ENCODE data around the gene PHACTR3.

The PHACTR3 gene

GRCh38 chr20:59770270-59770669 lies 165.9 kb downstream of the PHACTR3 start:
- DNase-seq: no peak

GRCh38 chr20:59770851-59771250 lies 166.5 kb downstream of the PHACTR3 start:
- no peak for DNase-seq

GRCh38 chr20:59771506-59772372 lies 167.4 kb downstream of the PHACTR3 start:
- no peak for DNase-seq

DNA sequence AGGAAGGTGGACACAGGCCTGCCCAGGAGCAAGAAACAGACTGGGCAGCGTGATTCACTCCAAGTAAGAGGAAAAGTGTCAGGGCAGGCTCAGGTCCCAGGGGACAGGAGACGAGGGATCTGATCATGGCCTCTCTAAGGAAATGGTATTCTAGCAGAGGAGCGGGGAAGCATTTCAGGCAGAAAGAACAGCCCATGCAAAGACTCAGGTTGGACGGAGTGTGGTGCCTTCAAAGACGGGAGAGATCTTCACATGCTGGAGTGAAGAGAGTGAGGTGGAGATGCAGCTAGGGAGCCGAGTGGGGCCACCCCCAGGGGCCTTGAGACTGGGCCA lies 168.0 kb downstream of the PHACTR3 start:
- DNase-seq: no peak

DNA sequence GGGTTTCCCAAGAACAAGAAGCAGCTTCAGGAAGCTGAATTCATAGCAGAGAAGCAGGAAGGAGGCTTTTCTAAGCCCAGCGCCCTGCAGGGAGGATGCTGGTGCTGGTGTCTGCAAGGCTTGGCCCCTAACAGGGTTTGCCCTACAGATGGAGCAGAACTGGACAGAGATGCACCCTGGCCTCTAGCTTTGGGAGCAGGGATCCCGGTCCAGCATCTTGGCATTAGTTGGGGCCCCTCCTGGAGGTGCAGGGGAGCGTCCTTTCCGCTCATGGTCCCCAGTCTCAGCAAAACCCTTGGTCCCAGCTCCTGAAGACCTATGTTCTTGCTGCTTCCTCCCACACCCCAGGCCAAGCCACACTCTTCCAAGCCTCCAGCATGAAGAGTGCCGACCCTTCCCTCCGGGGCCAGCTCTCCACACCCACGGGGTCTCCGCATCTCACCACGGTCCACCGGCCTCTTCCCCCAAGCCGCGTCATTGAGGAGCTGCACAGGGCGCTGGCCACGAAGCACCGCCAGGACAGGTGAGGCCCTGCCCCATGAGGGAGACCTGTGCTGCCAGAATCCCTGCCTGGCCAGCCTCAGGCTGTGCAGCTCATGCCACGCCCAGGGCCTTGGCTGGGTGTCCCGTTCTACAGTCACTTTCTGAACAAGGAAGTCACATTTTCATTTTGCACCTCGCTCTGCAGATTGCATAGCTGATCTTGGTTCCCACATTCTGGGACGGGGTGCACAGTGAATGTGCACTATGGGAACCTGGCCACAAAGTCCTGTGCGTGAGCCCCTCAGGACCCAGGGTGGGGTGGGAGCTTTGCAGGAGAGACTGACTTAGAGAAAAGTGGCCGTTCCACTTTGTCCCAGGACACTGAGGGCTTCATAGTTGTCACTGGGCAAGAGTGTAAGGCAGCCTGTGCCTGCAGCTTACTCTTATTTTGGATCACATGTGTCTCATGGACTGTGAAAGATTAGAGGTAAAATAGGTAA lies 168.9 kb downstream of the PHACTR3 start:
- no peak for DNase-seq

DNA sequence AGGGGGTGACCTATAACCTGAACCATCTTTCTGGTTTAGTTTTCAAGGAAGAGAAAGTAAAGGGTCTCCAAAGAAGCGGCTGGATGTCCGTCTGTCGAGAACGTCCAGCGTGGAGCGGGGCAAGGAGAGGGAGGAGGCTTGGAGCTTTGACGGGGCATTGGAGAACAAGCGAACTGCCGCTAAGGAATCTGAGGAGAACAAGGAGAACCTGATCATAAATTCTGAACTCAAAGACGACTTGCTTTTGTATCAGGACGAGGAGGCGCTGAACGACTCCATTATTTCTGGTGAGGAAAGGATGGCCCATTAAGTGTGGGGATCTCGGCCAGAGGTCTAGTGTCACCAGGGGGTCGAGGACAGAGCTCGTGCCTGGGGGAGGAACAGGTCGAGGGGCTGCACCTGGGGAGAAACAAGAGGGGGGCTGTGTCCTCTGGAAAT lies 169.9 kb downstream of the PHACTR3 start:
- DNase-seq: no peak

GRCh38 chr20:59774921-59775686 lies 170.8 kb downstream of the PHACTR3 start:
- DNase-seq: no peak

DNA sequence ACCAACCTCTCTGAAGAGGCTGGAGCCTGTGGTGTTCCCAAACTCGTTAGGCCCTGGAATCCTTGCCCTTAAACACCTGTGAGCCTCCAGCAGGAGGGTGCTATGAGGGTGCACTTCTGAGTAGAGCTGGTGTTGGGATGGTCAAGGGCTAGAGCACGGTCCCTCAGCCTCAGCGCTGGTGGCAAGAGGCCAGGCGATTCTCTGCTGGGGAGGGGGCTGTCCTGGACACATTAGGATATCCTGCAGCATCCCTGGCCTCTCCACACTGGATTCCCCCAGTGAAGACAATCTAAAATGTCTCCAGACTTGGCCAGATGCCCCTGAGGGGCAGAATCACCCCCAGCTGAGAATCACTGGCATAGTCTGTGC lies 171.3 kb downstream of the PHACTR3 start:
- no peak for DNase-seq

DNA sequence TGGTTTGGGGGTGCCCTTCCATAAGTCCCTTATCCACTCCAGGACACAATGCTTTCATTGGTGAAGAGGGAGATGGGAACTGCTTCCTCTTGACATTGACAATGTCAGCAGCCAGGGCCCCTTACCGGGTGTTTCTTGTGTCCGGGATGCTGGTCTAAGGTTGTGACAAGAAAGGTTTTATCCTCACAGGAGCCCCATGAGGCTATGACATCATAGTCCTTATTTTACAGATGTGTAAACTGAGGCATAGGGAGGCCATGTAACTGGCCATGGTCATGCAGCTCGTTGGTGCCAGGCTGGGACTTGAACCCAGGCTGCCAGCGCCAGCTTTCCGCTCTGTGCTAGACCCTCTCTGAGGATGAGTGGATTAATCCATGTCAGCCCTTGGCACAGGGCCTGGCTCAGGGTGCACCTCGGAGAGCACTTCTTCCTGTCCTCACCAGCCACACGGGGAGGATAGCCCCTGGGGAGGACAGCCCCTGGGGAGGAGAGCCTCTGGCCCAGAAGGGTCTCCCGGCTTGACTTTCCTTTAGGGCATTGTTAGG lies 171.8 kb downstream of the PHACTR3 start:
- no peak for DNase-seq

- DNase-seq: no peak
These were observed 172.4 kb downstream of the PHACTR3 start for GRCh38 chr20:59776626-59777330.

GRCh38 chr20:59777331-59777725 lies 173.0 kb downstream of the PHACTR3 start:
- no peak for DNase-seq

DNA sequence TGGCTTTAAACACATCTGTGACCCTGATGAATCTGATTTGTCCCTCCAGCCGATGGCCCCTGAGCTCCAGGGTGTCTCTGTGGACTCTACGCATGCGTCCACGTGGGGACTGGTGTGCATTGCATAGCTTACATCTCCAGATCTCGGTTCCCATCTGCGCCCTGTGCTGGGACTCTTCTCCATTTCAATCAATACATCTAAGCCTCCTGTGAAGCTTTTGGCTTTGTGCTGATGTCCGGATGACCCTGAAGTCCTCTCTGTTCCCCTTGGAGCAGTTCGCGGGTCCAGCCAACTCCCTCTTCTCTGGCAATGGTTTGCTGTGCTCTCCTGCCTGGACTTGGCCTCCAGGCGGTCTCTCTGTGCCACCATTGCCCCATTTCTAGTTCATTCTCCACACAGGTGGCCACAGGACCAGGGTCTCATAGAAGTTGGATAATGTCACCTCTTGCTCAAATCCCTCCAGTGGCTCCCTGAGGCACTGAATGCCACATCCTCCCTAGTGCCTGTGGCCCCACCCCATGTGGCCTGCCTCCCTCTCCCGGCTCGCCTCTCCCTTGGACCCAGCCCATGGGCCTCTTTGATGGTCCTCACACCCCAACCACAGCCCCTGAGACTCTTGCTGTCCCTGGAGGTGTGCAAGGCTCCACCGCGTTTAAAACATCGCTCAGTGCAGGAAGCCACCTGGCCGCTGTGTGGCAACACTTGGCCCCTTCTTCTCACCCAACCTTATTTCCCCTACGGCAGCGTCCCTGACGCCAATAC lies 173.7 kb downstream of the PHACTR3 start:
- DNase-seq: no peak

DNA sequence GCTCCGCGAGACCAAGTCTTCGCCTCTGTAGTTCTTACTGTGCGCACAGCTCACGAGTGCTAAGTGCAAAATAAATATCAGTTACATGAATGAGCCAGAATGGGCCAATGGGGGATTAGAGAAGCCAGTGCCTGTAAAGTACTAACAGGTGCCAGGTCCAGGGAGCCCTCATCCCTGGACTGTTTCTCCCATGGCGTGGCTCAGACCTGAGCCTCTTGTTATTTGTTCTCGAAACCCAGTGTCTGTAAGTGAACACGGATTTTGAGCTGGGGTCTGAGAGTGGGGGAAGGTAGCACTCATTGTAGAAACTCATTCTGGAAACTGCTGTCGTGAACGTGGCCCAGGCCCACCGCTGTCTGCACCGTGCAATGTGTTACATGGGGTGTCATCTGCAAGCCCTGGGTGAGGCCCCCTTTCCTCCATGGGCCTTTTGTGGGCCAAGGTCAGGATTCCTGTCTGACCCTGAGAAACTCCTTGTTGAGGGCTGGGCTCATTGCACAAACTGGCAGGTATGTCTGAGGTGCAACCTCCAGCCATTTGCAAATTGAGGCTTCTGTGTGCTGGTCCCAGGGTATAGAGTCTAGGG lies 174.4 kb downstream of the PHACTR3 start:
- DNase-seq: no peak

DNA sequence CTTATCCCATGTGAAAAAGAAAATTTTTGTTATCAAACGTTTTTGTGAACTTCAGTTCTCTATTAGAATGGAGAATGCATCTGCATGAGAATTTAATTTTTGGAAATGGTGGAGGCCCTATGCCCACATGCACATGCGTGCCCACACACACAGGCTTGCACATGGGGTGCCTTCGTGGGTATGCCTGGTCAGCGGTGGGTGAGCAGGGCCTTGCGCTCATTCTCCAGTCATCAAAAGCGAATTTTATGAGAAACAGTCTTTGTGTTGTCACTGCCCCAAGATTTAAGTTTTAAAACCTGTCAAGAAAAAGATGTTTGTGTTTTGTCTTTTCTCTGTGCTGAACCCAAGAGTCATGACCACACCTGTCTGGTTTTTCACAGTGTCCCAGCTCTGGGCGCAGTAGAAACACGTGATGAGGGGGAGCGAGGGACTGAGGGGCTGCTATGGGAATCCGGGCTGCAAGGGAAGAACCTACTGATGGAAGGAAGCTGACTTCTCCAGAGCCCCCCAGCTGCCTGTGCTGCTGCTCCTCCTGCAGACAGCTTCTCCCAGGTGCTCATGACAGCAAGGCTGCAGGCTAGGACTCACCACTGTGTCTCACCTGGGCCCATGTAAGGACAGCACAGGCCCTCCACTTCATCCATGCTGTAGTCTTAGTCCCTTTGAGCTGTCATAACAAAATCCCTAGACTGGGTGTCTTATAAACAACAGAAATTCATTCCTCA lies 175.5 kb downstream of the PHACTR3 start:
- DNase-seq: no peak

DNA sequence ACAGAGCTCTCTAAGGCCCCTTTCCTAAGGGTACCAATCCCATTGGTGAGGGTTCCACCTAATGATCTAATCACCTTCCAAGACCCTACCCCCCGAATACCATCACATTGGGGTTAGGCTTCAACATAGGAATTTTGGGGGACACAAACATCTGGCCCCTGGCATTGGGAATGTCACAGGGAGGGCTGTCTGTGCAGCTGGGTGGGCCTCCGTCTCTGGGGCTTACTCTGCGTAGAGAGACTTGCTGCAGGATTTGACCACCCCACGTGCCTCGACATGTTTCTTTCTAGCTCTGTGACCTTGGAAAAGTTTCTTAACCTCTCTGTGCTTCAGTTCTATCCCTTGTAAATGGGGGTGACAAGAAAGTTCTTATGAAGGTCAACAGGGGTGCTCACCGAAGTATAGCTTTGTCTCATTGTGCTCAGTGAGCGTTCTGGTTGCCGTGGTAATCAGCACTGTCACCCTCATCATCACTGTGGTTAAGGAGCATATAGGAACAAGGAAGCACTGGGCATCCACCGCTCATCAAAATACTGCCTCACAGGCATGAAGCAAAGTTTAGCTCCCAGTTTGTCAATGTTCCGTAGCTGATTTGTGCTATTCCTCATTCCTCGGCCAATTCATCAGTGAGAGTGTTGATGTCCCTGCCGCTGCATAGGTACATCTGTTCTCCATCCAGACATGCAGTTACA lies 176.3 kb downstream of the PHACTR3 start:
- DNase-seq: no peak

DNA sequence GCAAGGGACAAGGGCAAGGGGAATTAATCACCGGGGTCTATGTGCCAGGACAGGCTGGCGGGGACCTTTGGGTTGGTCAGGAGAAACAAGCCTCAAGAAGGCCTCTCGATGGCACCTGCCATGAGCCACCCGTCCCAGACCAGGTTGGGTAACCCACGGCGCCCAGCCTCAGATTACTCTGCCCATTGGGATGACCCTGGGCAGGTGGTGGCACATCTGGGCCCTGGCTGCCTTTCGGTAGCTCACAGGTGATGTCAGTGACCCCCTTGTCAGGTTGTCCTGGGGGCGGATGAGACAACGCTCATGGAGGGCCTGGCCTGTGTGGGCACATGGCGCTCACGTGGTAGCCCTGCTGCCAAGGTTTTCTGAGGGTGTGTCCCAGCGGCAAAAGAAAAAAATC lies 176.9 kb downstream of the PHACTR3 start:
- no peak for DNase-seq

- peak; percentile 44 for DNase-seq
These were observed 178.8 kb downstream of the PHACTR3 start for GRCh38 chr20:59782986-59783640.

GRCh38 chr20:59783641-59784010 lies 179.3 kb downstream of the PHACTR3 start:
- no peak for DNase-seq

DNA sequence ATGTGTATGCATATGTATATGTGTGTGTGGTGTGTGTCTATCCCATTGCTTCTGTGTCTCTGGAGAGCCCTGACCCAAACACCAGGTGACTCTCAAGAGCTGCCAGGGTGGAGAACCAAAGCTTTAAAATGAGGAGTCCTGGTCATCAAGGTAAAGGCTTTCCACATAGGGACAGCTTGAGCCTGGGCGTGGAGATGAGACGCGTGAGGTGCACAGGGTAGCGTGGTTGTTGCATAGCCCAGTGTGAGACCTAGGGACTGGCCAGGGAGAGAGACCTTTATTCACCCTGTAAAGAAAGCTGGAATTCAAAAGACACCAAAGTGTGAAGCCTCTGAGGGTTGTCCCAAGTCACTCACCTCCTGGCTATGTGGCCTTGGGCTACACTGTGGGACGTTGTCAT lies 180.0 kb downstream of the PHACTR3 start:
- no peak for DNase-seq

Measured in DMS153 (cell line).